Activated CD4-positive, alpha-beta T cell treated with anti-CD3 and anti-CD28 coated beads for 36 hours (primary cell): ENCODE data around the gene DACH1. TPM values are rescaled to one million over a fixed set of nuclear protein-coding genes. Genes with fewer than 3 reads are reported as not detected.

Experiments
- ATAC-seq: fragments of 200-7000 bp; cut with Tn5 transposase; one replicate; pipeline ENCODE4 v1.10.0; 2021; ENCODE audit warnings: mild to moderate bottlenecking, moderate library complexity
- CTCF ChIA-PET: fragments of 350-600 bp; sonication (Branson Sonifier 250); formaldehyde crosslinking; loops from one replicate; lab custom pipeline; 2021; ENCODE audit warnings: antibody characterized with exemption; lab: Charles Lee
- POLR2A ChIA-PET: fragments of 350-600 bp; sonication (Branson Sonifier 250); formaldehyde crosslinking; loops from one replicate; lab custom pipeline; 2021; ENCODE audit warnings: antibody characterized with exemption, inconsistent platforms; lab: Charles Lee
- DNase-seq: peaks from one replicate; pipeline ENCODE4 v3.0.0-alpha.2; 2020
- H3K27ac Mint-ChIP-seq: one replicate; pipeline ENCODE4 v1.8.0; 2021; ENCODE audit warnings: mixed read lengths
- H3K27me3 Mint-ChIP-seq: one replicate; pipeline ENCODE4 v1.8.0; 2021; ENCODE audit warnings: mixed read lengths
- H3K36me3 Mint-ChIP-seq: one replicate; pipeline ENCODE4 v1.8.0; 2021; ENCODE audit warnings: low read depth, mixed read lengths
- H3K4me1 Mint-ChIP-seq: one replicate; pipeline ENCODE4 v1.8.0; 2021; ENCODE audit warnings: mixed read lengths
- H3K4me3 Mint-ChIP-seq: one replicate; pipeline ENCODE4 v1.8.0; 2021; ENCODE audit warnings: mild to moderate bottlenecking, moderate library complexity, mixed read lengths
- H3K9me3 Mint-ChIP-seq: one replicate; pipeline ENCODE4 v1.8.0; 2021; ENCODE audit warnings: low read depth, mixed read lengths
- intact Hi-C, 2 experiments: fragments of 100-400 bp; cut with DNase I in 1 of 2; cut with micrococcal nuclease in 1 of 2; formaldehyde crosslinking; loops; one replicate each; pipeline versions ENCODE4 v1.14.2 to v1.15.1; 2022 to 2024; cut with DNase I, micrococcal nuclease
- total RNA-seq, 2 experiments: library from RNA; stranded (reverse); gene quantifications; one replicate each; pipeline ENCODE4 v1.2.3, GENCODE V29; 2021

DACH1 gene
- total RNA-seq, 2 experiments from 2014 or later: 0.09 to 0.21 TPM

- CTCF ChIA-PET: no interaction called here
- H3K4me1 Mint-ChIP-seq: no peaks in the 10 kb centered on the region
- DNase-seq: no peak
- no peak overlapping the region for H3K4me3 Mint-ChIP-seq
- intact Hi-C loops: no loop called here
- H3K27me3 Mint-ChIP-seq: no peaks in the 10 kb centered on the region
- POLR2A ChIA-PET: no interaction called here
- H3K36me3 Mint-ChIP-seq: no peaks in the 10 kb centered on the region
- H3K27ac Mint-ChIP-seq: no peak overlapping the region
- no peaks in the 10 kb centered on the region for H3K9me3 Mint-ChIP-seq
- no peak for ATAC-seq
Measured at GRCh38 chr13:71499944-71500514, 367.0 kb downstream of the DACH1 start.

DNA sequence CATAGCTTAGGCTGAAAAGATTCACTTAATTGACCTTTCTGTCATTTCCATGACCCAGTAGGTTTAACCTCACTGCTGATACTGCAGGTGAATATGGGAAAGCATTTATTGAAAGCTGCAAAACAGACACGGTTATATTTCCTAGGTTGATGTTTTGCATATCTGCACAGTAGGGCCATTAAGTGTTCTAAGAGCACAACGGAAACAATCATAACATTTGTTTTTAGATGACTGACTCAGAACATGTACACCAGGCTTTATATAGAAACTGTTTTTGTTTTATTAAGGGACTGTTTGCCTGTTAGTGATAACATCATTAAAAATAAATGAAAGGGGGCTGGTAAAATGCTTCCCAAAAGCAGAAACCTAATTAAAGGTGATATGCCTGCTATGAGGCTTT lies 367.8 kb downstream of the DACH1 start:
- H3K4me1 Mint-ChIP-seq: no peaks in the 10 kb centered on the region
- intact Hi-C loops: no loop called here
- CTCF ChIA-PET: no interaction called here
- no peak overlapping the region for H3K27ac Mint-ChIP-seq
- H3K4me3 Mint-ChIP-seq: no peak overlapping the region
- POLR2A ChIA-PET: no interaction called here
- no peaks in the 10 kb centered on the region for H3K9me3 Mint-ChIP-seq
- DNase-seq: no peak
- no peaks in the 10 kb centered on the region for H3K36me3 Mint-ChIP-seq
- no peak for ATAC-seq
- no peaks in the 10 kb centered on the region for H3K27me3 Mint-ChIP-seq

DNA sequence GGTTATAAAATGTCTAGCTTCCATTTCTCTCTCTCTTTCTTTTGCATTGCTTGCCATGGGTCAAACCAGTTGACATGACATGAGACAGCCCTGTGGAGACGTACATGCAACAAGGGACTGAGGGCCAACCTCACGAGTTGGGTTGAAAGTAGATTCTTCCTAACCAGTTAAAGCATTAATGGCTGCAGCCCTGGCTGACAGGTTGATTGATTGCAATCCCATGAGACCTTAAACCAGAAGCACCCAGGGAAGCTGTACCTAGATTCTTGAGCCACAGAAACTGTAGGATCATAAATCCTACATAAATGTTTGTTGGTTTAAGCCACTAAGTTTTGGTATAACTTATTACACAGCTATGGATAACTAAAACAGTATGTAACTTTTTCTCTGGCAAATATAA lies 373.8 kb downstream of the DACH1 start:
- Mint-ChIP-seq H3K4me1 (no peaks in the 10 kb centered on the region), H3K36me3 (no peaks in the 10 kb centered on the region), H3K27me3 (no peaks in the 10 kb centered on the region), H3K27ac (no peak overlapping the region), H3K9me3 (no peaks in the 10 kb centered on the region), H3K4me3 (no peak overlapping the region)
- intact Hi-C loops: no loop called here
- ChIA-PET CTCF (no interaction called here), POLR2A (no interaction called here)
- no peak for DNase-seq
- no peak for ATAC-seq

GRCh38 chr13:71492346-71492871 lies 374.6 kb downstream of the DACH1 start:
- Mint-ChIP-seq H3K27ac (no peak overlapping the region), H3K36me3 (no peaks in the 10 kb centered on the region), H3K4me3 (no peak overlapping the region), H3K9me3 (no peaks in the 10 kb centered on the region), H3K27me3 (no peaks in the 10 kb centered on the region), H3K4me1 (no peaks in the 10 kb centered on the region)
- no peak for ATAC-seq
- ChIA-PET CTCF (interaction anchor here (0.8 kb wide), 1 partner anchor 135 kb away, joined by 3 read pairs; no protein-coding TSS in a partner anchor), POLR2A (no interaction called here)
- intact Hi-C loops: no loop called here
- DNase-seq: no peak

GRCh38 chr13:71491010-71491409 lies 376.0 kb downstream of the DACH1 start:
- Mint-ChIP-seq H3K4me1 (no peaks in the 10 kb centered on the region), H3K36me3 (no peaks in the 10 kb centered on the region), H3K27ac (no peak overlapping the region), H3K9me3 (no peaks in the 10 kb centered on the region), H3K27me3 (no peaks in the 10 kb centered on the region), H3K4me3 (no peak overlapping the region)
- intact Hi-C loops: no loop called here
- DNase-seq: no peak
- POLR2A ChIA-PET: no interaction called here
- CTCF ChIA-PET: interaction anchor here (0.6 kb wide), 1 partner anchor 50 kb away, joined by 3 read pairs; no protein-coding TSS in a partner anchor
- ATAC-seq: no peak

DNA sequence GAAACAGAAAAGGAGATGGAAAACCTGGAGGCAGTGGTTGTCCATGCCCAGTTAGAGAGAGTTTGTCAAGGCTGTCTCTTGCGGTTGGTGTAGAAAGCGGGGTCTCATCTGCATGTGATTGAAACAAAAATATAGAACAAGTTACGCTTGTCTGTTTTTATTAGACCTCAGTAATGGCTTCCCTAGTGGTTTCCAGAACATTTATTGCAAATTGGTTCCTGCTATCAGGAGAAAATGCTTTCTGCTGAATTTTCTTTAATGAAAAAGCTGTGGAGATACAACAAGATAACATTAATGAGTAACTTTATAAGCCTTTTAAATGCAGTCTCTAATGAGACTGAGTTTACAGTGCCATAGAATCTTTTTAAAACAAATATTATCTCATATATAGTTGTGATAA lies 378.0 kb downstream of the DACH1 start:
- Mint-ChIP-seq H3K27me3 (no peaks in the 10 kb centered on the region), H3K27ac (no peak overlapping the region), H3K4me1 (no peaks in the 10 kb centered on the region), H3K9me3 (no peaks in the 10 kb centered on the region), H3K36me3 (no peaks in the 10 kb centered on the region), H3K4me3 (no peak overlapping the region)
- DNase-seq (no peak), ATAC-seq (no peak)
- CTCF ChIA-PET: no interaction called here
- intact Hi-C loops: no loop called here
- POLR2A ChIA-PET: no interaction called here

DNA sequence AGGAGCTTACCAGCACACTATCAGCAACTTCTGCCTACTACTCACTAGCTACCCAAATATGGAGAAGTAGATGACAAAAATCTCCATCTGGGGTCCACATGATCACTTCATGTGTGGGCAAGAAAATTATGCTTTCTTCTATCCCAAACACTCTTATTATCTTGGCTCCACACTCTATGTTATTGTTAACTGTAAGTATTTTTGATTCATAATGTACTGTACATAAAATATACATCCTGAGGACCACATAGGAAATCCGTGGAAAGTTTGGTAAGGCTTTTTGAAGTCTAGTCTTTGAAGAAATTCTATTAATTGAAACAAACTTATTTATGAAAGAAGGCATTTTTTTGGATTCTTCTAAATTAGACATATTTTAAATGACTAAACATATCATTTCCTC lies 378.8 kb downstream of the DACH1 start:
- H3K27me3 Mint-ChIP-seq: no peaks in the 10 kb centered on the region
- intact Hi-C loops: no loop called here

GRCh38 chr13:71485913-71486312 lies 381.1 kb downstream of the DACH1 start:
- no peaks in the 10 kb centered on the region for H3K36me3 Mint-ChIP-seq
- H3K27me3 Mint-ChIP-seq: no peaks in the 10 kb centered on the region
- no peaks in the 10 kb centered on the region for H3K4me1 Mint-ChIP-seq
- H3K4me3 Mint-ChIP-seq: no peak overlapping the region
- POLR2A ChIA-PET: no interaction called here
- no peaks in the 10 kb centered on the region for H3K9me3 Mint-ChIP-seq
- CTCF ChIA-PET: interaction anchor here (0.6 kb wide), 1 partner anchor 354 kb away, joined by 3 read pairs; no protein-coding TSS in a partner anchor
- intact Hi-C loops: no loop called here
- ATAC-seq (no peak), DNase-seq (no peak)
- H3K27ac Mint-ChIP-seq: no peak overlapping the region

More for the DNA sequence above, 378.8 kb downstream of the DACH1 start:
- ATAC-seq (no peak), DNase-seq (no peak)
- Mint-ChIP-seq H3K9me3 (no peaks in the 10 kb centered on the region), H3K4me3 (no peak overlapping the region), H3K4me1 (no peaks in the 10 kb centered on the region), H3K36me3 (no peaks in the 10 kb centered on the region), H3K27ac (no peak overlapping the region)
- POLR2A ChIA-PET: no interaction called here
- CTCF ChIA-PET: no interaction called here

- ATAC-seq (peak; percentile 68), DNase-seq (no peak)
- intact Hi-C loops: no loop called here
- Mint-ChIP-seq H3K27me3 (no peaks in the 10 kb centered on the region), H3K4me1 (no peaks in the 10 kb centered on the region), H3K27ac (no peak overlapping the region), H3K36me3 (no peaks in the 10 kb centered on the region), H3K4me3 (no peak overlapping the region), H3K9me3 (no peaks in the 10 kb centered on the region)
- CTCF ChIA-PET: no interaction called here
- POLR2A ChIA-PET: no interaction called here
Measured at GRCh38 chr13:71483733-71484132, 383.3 kb downstream of the DACH1 start.

DNA sequence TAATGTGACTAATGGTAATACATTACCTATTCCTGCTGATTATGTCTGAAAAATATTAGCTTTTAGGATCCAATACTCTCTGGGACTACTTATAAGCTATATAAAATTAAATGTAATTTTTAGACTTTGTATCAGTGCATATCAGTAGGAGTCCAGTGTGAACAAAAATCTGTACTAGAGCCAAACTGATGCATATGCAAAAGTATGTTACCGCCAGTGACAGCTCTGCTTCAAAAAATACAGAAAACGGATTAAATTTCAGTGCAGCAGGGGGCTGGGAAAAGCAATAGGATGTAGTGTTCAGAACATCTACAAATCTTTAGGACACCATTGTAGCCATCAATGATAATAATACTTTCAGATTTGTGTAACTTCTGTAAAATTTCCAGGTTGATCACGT lies 385.5 kb downstream of the DACH1 start:
- Mint-ChIP-seq H3K27me3 (no peaks in the 10 kb centered on the region), H3K36me3 (no peaks in the 10 kb centered on the region), H3K4me3 (no peak overlapping the region), H3K4me1 (no peaks in the 10 kb centered on the region), H3K9me3 (no peaks in the 10 kb centered on the region), H3K27ac (no peak overlapping the region)
- ChIA-PET POLR2A (no interaction called here), CTCF (no interaction called here)
- no peak for DNase-seq
- intact Hi-C loops: no loop called here
- ATAC-seq: no peak

DNA sequence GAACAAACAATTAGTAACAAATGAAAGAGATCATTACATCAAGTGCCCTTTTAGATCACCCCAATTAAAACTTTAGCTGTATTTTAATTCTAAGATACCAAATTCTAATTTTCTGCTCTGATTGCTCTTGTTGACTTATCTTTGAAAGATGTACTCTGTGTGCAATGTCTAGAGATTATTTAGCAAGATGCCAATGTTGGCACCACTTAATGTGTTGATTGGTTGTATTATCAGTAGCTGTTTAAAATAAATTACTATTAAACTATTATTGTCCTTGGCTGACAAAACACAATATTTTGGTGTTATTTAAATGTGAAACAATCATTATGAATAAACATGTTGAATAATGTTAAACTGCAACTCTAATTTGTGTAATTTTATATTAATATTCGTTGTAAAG lies 386.0 kb downstream of the DACH1 start:
- ATAC-seq (no peak), DNase-seq (no peak)
- no peaks in the 10 kb centered on the region for H3K36me3 Mint-ChIP-seq
- no peak overlapping the region for H3K27ac Mint-ChIP-seq
- no peak overlapping the region for H3K4me3 Mint-ChIP-seq
- intact Hi-C loops: no loop called here
- H3K27me3 Mint-ChIP-seq: no peaks in the 10 kb centered on the region
- H3K9me3 Mint-ChIP-seq: no peaks in the 10 kb centered on the region
- ChIA-PET CTCF (interaction anchor here (0.7 kb wide), 1 partner anchor 69 kb away, joined by 3 read pairs; no protein-coding TSS in a partner anchor), POLR2A (no interaction called here)
- no peaks in the 10 kb centered on the region for H3K4me1 Mint-ChIP-seq

DNA sequence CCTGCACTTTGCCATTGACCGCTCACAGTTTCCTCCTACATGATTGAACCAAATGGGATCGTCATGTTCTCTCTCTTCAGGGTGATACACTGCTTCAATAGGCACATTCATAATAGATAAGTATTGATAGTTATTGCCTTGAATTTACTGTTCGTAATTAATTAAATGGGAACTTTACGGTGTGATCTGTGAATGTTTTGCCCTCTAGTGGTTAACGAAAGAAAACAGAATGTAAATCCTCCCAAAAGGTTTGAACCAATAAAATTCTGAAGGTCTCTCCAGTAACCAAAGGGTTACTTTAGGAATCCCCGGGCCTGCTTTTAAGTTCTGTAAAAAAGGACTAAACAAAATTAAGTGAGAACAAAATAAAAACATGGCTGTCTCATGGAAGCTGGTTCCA lies 389.3 kb downstream of the DACH1 start:
- ATAC-seq (no peak), DNase-seq (no peak)
- intact Hi-C loops: no loop called here
- H3K4me3 Mint-ChIP-seq: no peak overlapping the region
- H3K4me1 Mint-ChIP-seq: no peaks in the 10 kb centered on the region
- H3K36me3 Mint-ChIP-seq: no peaks in the 10 kb centered on the region
- H3K27me3 Mint-ChIP-seq: no peaks in the 10 kb centered on the region
- no peaks in the 10 kb centered on the region for H3K9me3 Mint-ChIP-seq
- ChIA-PET CTCF (interaction anchor here (0.6 kb wide), 1 partner anchor 68 kb away, joined by 3 read pairs; no protein-coding TSS in a partner anchor), POLR2A (no interaction called here)
- H3K27ac Mint-ChIP-seq: no peak overlapping the region
